ENCODE results near the gene ATP2B2.

The ATP2B2 gene

DNA sequence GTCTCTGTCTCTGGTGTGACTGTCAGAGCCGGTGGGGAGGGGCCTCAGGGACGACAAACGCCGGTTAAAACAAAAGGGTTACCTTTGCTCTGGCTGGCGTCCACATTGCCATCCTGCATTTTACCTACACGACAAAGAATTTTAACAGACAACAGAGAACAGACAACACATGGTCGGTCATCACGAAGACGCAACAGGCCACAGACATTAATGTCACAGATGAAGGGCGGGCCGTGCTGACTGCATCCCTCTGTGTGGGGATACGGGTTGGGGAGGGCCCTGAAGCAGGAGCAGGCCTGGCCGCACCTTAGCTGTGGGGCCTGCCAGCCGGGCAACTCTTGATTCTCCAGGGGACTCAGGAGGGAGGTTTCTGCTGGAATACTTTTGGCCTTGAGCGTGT is 126.2 kb downstream of the ATP2B2 start:
- no peak for DNase-seq

DNA sequence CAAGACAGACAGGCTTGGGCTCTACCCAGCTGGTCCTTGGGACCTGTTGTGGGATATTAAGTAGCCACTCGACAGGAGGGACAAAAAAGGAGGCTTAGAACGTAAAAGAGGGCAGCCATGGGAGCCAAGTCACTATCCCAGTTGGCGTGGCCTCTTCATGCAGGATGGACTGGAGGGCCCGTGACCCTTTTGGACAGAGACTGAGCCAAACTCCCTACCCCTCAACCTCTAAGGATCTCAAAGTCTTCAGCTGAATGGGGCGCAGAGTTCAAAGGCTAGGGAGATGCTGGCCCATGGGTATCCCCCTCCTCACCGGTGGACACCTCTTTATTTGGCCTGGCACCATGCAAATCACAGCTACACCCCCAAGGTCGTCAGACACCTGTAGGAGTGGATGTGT is 126.6 kb downstream of the ATP2B2 start:
- no peak for DNase-seq

DNA sequence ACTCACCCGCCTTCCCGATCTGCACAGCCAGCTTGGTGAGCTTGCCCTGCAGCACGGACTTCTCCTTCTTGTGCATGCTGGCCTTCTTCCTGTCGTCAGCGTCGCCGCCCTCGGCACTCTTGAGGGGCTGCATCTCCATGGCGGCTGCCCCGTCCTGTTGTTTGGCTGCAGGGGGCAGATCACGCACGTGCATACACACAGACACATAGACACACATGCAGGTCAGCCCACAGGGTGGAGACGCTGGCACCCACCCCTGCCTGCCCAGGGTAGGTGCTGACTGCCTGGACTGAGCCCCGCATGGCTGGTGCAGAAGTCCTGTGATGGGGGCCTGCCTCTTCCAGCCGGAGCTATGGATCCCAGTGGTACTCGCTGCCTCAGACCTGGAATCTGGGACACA is 127.1 kb downstream of the ATP2B2 start:
- DNase-seq, result no peak

DNA sequence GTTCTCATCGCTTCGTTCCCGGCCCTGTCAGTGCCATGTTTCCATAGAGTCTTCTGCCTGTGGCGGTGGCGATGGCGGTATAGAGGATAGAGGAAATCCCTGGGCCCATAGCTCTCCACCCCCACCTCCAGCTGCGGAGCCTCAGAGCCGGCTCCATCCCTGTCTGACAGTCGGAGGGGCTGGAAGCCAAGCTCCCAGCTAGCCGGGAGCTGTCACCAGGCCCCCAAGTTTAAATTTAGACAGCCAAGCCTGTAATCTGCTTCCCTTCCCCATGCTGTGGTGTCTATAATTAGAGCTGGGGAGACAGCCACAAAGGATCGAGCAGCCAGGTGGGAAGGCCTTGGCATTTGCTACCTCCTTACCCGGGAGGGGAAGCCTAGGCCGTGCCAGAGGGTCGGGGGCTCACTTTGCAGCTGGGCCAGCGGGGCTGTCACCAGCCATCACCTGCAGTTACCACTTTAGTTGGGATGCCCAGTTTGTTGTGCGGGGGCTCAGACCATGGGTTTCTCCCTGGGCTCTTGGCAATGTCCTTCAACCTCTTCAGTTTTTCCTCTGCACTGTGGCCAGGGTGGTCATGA is 128.1 kb downstream of the ATP2B2 start:
- no peak for DNase-seq

DNA sequence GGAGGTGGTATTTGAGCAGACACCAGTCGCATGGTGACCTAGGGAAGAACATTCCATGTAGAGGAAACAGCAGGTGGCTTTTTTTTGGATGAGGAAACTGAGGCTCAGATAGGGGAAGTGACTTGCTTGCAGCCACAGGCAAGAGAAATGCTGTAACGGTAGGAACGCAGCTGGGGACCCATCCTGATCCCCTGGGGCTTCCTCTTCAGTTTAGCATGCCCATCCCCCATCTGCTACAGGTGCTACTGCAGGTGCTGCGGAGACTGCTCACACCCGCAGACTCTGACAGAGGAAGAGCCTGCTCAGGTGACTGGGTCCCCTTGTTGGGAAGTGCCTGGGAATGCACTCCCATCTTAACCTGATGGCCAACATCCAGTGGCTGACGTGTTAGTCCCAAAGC is 129.0 kb downstream of the ATP2B2 start:
- DNase-seq, result no peak

DNA sequence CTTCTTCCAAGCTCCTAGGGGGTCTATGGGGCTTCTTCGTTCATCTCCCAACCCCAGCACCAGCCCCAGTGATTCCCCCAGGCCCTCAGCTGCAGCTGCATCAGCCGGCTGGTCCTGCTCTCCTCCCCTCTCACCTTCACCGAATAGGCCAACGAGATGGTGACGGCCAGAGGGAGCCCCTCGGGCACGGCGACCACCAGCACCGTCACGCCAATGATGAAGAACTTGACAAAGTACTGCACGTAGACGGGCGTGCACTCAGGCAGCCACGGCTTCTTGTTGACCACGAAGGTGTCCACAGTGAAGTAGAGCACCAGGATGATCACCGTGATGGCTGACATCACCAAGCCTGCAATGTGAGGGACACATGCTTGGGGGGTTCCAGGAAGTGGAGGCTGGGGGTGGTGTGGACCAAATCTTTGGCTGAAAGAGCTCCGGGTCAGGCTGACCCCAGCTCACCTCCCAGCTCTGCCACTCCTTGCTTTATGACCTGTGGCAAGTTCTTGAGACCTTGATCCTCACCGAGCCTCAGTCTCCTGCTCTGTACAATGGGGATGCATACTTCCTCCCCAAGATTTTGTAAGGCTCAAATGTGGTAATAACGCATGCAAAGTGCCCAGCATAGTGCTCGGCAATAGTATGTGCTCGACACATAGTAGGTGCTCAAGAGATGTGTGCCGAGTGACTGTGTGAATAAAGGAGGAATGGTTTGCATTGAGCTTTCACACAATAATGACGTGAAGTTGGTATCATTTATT is 129.9 kb downstream of the ATP2B2 start:
- no peak for DNase-seq

DNA sequence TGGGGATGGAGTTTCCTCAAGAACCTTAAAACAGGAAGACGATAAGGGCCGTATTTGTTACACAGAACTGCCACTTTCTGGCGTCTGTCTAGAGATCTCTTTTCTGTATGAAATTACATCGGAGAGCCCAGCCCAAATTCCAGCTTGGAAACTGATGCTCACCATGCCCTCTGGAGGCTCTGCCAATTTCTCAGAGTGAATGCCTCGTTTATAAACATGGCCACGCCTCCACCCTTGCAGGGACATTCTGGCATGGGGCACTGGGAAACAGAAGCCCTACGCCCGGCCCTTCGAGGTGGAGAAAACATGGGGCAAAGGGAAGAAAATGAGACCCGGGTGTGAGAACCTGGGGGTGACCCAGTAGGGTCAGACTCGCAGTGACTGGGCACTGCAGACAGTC is 131.1 kb downstream of the ATP2B2 start:
- no peak for DNase-seq

DNA sequence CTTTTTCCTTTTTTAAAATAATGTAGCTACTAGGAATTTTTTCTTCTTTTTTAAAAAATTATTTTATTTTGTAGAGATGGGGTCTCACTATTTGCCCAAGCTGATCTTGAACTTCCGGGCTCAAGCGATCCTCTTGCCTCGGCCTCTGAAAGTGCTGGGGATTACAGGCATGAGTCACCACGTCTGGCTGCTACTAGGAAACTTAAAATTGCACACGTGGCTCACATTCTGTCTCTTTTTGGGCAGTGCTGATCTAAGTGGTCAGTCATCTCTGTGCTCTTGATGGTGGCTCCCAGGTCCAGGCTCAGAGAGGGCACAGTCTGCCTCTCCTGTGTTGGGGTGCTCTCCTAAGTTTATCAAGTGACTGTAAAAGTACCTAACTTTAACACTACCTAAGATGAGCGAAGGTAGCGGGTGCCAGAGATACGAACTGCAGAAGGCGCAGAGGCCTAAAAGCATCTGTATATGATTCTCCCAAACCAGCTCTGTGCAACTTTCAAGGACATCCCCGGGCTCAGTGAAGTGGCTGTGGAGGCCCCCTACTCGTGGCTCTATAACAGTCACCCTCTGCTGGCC is 131.6 kb downstream of the ATP2B2 start:
- DNase-seq, result no peak

DNA sequence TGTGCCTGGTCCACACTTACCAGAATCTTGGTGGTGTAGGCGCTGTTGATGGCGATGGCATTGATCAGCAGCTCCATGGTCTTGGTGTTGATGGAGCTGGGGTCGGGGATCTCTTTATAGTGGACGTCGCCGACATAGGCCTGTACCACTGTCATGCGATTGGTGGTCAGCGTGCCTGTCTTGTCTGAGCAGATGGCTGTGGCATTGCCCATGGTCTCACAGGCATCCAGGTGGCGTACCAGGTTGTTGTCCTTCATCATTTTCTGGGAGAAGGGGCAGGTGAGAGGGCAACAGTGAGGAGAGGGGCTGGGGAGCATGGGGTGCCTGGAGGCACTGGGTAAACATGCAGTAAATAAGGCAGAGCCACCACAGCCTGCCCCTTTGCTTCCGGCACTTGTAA is 133.6 kb downstream of the ATP2B2 start:
- no peak for DNase-seq

DNA sequence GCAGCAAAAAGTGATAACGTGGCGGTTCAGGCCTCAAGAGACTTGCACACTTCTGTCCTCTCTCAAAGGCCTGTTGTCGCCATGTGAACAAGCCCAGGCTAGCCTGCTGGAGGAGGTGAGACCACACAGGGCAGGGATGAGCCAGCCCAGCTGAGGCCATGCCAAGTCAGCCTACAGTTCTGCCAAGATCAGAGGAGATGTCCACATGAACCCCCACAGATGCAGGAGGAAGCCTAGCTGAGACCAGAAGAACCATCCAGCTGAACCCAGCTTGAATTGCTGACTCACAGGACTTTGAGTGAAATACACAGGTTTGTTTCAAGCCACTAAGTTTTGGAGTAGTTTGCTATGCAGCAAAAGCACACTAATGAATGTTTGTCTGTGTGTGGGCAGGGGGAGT is 134.2 kb downstream of the ATP2B2 start:
- no peak for DNase-seq

DNA sequence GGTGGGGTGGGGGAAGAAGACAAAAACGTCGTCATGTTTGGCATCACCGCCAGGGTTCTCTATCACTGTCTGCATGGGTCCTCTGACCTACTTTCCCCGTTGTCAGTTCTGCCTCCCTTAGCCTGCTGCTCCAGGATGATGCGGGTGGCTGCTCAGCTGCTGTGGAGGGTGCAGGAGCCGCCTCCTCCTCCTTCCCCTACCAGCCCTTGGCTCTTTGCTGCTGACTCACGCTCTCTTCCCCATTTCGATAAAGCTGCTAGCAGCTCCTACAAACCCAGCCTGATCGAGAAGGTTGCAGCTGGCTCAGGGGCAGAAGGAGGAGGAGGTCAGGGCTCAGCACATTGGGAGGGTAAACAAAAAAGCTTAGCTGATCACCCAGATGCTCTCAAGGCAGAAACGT is 135.0 kb downstream of the ATP2B2 start:
- no peak for DNase-seq

DNA sequence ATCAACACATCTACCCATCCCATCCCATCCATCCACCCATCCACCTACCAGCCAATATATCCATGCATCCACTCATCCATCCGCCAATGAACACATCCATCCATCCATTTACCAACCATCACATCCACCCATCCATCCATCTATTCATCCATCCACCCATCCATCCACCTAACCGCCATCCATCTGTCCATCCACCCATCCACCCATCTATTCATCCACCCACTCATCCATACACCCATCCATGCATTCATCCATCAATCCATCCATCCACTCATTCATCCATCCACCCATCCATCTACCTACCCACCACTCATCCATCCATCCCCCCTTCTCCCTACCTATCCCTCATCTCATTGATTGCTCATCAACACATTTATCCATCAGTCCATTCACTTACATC is 136.9 kb downstream of the ATP2B2 start:
- no peak for DNase-seq

DNA sequence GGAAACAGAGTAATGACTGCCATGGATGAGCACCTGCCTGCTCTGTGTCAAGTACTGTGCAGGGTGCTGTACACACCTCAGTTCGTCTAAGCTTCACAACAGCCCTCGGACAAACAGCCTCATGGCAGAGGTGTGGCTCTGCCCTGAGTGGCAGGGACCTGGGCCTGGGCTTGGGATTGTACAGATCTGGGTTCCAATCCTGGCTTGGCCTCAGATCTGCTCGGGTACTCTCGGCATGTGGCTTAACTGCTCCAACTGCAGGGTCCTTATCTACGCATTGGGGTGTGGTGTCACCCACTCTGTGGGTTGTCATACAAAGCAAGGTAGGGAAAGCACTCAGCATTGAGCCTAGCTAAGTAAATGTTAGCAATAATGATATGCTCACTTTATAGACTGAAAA is 137.9 kb downstream of the ATP2B2 start:
- no peak for DNase-seq

DNA sequence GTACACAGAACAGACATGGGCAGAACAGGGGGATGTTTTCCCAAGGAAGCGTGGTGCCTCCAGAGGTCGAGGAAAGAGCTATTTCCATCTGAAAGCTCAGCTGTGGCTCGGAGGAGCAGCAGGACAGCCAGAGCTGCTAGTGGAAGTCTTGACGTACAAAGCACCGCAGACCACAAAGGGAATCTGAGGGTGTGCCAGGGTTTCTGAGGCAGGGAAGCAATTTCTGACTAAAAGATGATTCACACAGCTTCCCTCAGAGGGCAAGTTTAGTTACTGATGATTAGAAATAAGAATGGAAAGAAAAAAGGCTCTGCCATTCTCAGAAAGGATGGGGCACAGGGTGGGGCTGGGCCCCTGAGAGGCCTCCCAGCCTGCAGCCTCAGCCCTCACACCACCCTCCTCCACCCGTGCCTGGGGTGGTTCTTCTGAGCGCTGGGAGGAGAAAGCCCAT is 138.7 kb downstream of the ATP2B2 start:
- DNase-seq, result no peak

DNA sequence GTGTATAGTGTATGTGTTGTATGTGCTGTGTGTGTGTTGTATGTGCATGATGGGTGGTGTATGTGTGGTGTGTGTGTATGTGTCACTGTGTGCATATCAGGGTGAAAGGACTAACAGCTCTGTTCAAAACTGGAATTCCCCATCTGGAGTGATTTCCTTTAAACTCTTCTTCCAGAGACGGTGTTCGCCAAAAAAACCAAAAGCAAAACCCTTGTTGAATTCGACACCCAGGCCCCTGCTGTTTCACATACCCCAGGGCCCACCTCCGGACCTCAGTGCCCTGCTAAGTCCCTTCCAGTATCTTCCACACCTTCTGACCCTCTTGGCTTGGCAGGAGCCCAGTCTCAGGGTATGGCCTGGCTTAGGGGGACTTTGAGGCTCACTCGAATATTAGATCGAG is 139.6 kb downstream of the ATP2B2 start:
- DNase-seq, result no peak

DNA sequence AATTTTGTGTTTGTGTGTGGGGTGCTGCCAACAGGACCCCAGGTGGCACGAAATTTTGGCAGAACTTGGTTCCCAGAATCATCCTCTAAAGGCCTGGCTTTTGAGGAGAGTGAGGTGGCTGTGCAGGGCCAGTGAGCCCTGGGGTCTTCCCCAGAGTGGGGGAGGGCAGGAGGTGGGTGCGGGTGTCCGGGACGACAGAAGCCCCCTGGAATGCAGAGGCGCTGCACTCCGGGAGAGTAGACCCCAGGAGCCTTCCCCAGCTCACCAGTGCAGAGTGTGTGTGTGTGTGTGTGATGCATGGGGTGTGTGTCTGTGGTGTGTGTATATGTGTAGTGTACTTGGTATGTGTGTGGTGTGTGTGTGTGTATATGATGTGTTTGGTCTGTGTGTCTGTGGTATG is 140.1 kb downstream of the ATP2B2 start:
- no peak for DNase-seq

DNA sequence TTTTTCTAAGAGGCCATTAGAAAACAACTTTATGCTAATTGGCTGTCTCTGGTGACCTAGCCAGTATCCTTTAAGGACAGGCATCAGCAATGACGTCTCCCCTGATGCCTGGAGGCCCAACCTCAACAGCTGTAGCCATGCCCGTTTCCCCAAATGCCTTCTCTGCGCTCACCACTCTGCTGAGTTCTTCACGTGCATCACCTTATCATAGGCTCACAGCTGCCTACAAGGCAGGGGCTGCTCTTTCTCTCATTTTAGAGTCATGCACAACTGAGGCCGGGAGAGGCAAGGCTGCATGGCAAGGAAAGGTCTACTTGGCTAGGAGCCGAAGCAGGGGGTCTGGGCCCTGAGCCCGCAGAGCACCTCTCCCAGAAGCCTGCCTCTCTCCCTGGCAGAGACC is 140.6 kb downstream of the ATP2B2 start:
- no peak for DNase-seq

DNA sequence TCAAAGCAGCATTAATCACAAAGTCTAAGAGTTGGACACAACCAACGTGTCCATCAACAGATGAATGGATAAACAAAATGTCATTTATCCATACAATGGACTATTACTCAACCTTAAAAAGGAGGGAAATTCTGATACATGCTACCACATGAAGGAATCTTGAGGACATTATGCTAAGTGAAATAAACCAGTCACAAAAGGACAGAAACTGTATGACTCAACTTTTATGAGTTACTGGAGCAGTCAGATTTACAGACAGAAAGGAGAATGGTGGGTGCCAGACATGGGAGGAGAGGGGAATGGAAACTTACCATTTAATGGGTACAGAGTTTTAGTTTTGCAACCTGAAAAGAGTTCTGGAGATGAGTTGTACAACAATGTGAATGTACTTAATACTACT is 141.5 kb downstream of the ATP2B2 start:
- no peak for DNase-seq

DNA sequence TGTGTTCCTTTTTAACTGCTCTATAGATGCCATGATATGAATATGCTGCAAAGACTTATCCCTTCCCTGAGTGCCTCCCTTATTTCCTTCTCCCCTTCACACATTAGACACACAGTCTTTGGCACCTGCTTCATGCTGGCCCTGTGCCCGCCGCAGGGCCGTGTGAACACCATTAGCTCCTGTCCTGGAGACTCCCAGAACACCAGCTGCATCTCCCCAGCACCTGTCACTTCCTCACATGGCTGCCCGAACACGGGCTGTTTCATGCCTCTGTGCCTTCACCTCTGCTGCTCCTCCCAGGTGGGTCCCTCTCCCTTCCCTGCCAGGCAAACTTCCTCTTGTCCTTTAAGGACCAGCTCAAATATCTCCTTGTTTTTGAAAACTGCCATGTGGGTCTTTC is 144.0 kb downstream of the ATP2B2 start:
- no peak for DNase-seq

DNA sequence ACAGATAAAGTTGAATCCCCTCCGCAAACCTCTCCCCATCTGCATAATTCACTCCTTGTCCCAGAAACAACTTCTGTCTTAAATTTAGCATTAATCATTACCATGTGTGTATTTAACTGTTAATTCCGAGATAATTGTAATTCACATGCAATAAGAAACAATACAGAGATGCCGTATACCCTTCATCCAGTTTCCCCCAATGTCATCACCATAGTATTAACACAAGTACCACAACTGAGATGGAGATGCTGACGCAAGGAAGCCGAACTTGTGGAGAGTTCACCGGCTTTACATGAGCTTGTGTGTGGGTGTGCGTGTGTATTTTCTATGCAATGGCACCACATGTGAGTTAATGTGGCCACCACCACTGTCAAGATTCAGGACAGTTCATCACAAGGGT is 144.9 kb downstream of the ATP2B2 start:
- no peak for DNase-seq

DNA sequence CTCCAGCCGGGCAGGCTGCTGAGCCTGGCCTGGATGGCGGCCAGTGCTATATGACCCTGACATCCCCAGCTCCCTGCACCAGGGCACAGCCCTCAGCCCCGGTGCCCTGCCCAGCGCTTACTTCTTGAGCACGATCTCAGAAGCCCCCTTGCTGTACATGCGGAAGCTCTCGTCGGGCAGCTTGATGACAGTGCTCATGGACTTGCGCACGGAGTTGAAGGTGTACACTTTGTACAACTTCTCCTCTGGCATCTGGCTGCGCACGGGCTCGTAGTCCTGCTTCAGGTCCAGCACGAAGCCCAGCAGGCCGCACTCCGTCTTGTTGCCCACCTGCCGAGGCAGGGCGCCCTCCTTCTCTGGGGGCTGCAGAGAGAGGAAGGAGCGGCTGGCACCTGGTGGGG is 145.6 kb downstream of the ATP2B2 start:
- no peak for DNase-seq

DNA sequence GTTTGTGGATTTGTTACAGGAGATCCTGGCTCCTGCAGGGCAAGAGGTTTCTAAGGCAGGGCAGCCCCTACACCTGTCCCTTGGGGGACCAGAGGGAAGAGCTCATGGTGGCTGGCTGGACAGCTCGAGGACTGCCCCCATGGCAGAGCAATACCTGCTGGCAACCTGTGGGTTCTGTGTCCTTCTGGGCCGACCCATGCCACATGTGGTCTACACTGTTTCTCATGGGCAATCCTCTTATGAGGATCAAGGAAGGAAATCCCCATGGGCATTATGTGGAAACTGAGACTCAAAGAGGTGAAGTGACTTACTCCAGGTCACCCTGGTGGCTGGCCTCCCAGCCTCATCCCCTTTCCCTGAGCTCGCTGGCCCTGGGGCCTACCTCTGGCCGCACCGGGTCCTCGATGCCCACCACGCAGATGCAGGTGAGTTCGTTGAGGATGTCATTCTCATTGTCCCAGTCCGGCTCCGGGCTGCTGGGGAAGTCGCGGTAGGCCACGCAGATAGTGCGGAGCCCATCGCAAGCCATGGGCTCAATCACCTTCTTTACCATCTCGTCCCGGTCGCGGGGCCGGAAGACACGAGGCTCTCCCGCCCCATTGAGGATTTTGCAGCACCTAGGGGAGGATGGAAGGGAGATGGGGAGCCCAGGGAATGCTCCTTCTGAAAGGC is 146.9 kb downstream of the ATP2B2 start:
- DNase-seq, result no peak

DNA sequence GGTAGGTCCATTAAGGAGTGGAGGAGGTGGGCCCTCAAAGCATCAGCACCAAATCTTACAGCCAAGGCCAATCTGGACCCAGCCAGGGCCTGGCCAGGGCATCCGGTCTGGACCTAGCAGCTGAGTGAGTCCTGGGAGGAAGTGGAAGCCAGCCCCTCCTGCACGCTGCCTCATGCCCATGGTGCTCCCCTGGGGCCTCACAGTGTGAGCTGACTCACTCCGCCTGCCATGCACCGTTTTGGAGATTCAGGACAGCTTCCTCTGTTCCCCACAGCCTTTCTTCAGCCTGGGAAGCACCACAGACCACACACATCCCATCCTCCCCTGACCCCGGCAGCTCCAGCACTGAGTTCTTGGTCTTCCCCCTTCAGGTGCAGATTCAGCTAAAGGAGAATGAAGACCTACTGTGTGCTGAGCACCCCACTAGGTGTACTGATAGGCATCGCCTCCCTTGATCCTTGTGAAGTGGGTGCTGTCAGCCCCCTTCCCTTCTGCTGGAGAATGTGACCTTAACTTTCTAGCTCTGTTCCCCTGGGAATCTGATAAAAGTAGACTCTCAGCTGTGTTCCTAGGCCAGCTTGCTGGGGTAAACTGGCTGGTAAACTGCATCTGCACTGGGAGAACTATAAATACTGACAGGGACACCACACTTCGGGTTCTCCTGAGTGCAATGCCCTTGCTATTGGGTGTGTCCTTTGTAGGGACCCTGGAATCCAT is 147.6 kb downstream of the ATP2B2 start:
- DNase-seq, result no peak

Measured in NCI-H82 (cell line).